A172 (cell line): ENCODE measurements around the gene KLK12. TPM values are rescaled to one million over a fixed set of nuclear protein-coding genes. Genes with fewer than 3 reads are reported as not detected.
"Not testable (repeated sequence)": the region's sequence is repeated elsewhere in the genome, so short reads cannot be mapped to it uniquely, and the experiment has no call there.

ENCODE experiments used
- DNase-seq: peaks from one replicate; pipeline ENCODE4 v3.0.0-alpha.2; 2015; ENCODE audit warnings: low spot score
- total RNA-seq: library from RNA; depleted of rRNA; stranded (reverse); fragments of >200 nt; shearing (Covaris generic); gene quantifications from 2 replicates; pipeline ENCODE4 v1.2.3, GENCODE V29; 2014

The KLK12 gene
- total RNA-seq, 1 experiment from 2014 or later: not detected

GRCh38 chr19:51015691-51016267 is 19.0 kb downstream of the KLK12 start:
- no peak for DNase-seq

- no peak for DNase-seq
These were observed 20.6 kb downstream of the KLK12 start for GRCh38 chr19:51014242-51014641.

GRCh38 chr19:51012661-51013190 is 22.1 kb downstream of the KLK12 start:
- no peak for DNase-seq

- DNase-seq: no peak
These were observed 24.6 kb downstream of the KLK12 start for GRCh38 chr19:51010066-51010795.

- DNase-seq: no peak
These were observed 25.5 kb downstream of the KLK12 start for GRCh38 chr19:51009061-51009891.

- no peak for DNase-seq
These were observed 27.3 kb downstream of the KLK12 start for GRCh38 chr19:51007488-51007887.

- DNase-seq: no peak
These were observed 28.4 kb downstream of the KLK12 start for GRCh38 chr19:51006406-51006805.

GRCh38 chr19:51005248-51005647 is 29.6 kb downstream of the KLK12 start:
- DNase-seq: no peak

- DNase-seq: no peak
These were observed 31.5 kb downstream of the KLK12 start for GRCh38 chr19:51003316-51003715.

- no peak for DNase-seq
These were observed 32.1 kb downstream of the KLK12 start for GRCh38 chr19:51002542-51003311.

GRCh38 chr19:51002089-51002532 is 32.7 kb downstream of the KLK12 start:
- DNase-seq: no peak

GRCh38 chr19:51001515-51001914 is 33.3 kb downstream of the KLK12 start, which contains the start of gene KLK8:
Gene KLK8, minus strand, starts transcription at chr19:51001604. Its CDS starts 437 bp downstream, at chr19:51001167.
- DNase-seq: no peak

GRCh38 chr19:51000981-51001380 is 33.8 kb downstream of the KLK12 start:
- DNase-seq: no peak

- DNase-seq: no peak
These were observed 34.4 kb downstream of the KLK12 start for GRCh38 chr19:51000426-51000825.

- DNase-seq: no peak
These were observed 36.1 kb downstream of the KLK12 start for GRCh38 chr19:50998686-50999085.

- DNase-seq: no peak
These were observed 36.7 kb downstream of the KLK12 start for GRCh38 chr19:50998061-50998460.

- DNase-seq: peak; percentile 33
These were observed 40.7 kb downstream of the KLK12 start for GRCh38 chr19:50994129-50994528.

GRCh38 chr19:50992666-50993035 is 42.2 kb downstream of the KLK12 start:
- no peak for DNase-seq

- DNase-seq: not testable (repeated sequence)
These were observed 50.4 kb downstream of the KLK12 start for GRCh38 chr19:50984416-50984815.

GRCh38 chr19:50983625-50984292 is 51.0 kb downstream of the KLK12 start, which contains the start of gene KLK7:
Gene KLK7, minus strand, starts transcription at chr19:50983917. Its CDS starts 1,518 bp downstream, at chr19:50982399.
- no peak for DNase-seq

GRCh38 chr19:50982186-50982585 is 52.6 kb downstream of the KLK12 start:
- DNase-seq: no peak
